ENCODE results near the gene C2CD4D.

GRCh38 chr1:151822404-151822803 lies 17.2 kb downstream of the C2CD4D start:
- TF ChIP-seq, protein P1, sequence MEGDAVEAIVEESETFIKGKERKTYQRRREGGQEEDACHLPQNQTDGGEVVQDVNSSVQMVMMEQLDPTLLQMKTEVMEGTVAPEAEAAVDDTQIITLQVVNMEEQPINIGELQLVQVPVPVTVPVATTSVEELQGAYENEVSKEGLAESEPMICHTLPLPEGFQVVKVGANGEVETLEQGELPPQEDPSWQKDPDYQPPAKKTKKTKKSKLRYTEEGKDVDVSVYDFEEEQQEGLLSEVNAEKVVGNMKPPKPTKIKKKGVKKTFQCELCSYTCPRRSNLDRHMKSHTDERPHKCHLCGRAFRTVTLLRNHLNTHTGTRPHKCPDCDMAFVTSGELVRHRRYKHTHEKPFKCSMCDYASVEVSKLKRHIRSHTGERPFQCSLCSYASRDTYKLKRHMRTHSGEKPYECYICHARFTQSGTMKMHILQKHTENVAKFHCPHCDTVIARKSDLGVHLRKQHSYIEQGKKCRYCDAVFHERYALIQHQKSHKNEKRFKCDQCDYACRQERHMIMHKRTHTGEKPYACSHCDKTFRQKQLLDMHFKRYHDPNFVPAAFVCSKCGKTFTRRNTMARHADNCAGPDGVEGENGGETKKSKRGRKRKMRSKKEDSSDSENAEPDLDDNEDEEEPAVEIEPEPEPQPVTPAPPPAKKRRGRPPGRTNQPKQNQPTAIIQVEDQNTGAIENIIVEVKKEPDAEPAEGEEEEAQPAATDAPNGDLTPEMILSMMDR (optimal IDR thresholded peaks at IDR 0.05 in 1 of 3, IDR thresholded peaks at IDR 0.05 in 1 of 3, conservative IDR thresholded peaks at IDR 0.05 in 1 of 3; ENCODE audit: extremely low read depth in 1 of 3, insufficient read depth in 2 of 3, low read length in 3 of 3), result no peak
- TF ChIP-seq EZH2 (IDR thresholded peaks at IDR 0.05; ENCODE audit: low read length), result no peak
